Left ventricle myocardium inferior (tissue), 1 donor: ENCODE data around the gene NRG2. TPM values are rescaled to one million over a fixed set of nuclear protein-coding genes. Genes with fewer than 3 reads are reported as not detected.

Experiments
- DNase-seq: peaks from one replicate; pipeline ENCODE4 v3.0.0-alpha.2; 2020
- H3K27ac ChIP-seq: fragments of 200-600 bp; replicated peaks from 2 replicates; pipeline ENCODE4 v1.8.0; 2021
- H3K27me3 ChIP-seq: fragments of 200-600 bp; 2 replicates; pipeline ENCODE4 v1.8.0; 2021; ENCODE audit warnings: low read depth
- H3K36me3 ChIP-seq: fragments of 200-600 bp; 2 replicates; pipeline ENCODE4 v1.8.0; 2021
- H3K4me1 ChIP-seq: fragments of 200-600 bp; 2 replicates; pipeline ENCODE4 v1.8.0; 2021
- H3K4me3 ChIP-seq: fragments of 200-600 bp; 2 replicates; pipeline ENCODE4 v1.8.0; 2021; ENCODE audit warnings: mild to moderate bottlenecking, moderate library complexity
- H3K9me3 ChIP-seq: fragments of 200-600 bp; replicated peaks from 2 replicates; pipeline ENCODE4 v1.8.0; 2021
- CTCF ChIP-seq: fragments of 200-600 bp; IDR thresholded peaks from 2 replicates; pipeline ENCODE4 v1.8.0; 2021; ENCODE audit warnings: antibody characterized with exemption, mild to moderate bottlenecking, borderline replicate concordance
- intact Hi-C: fragments of 100-400 bp; cut with micrococcal nuclease; formaldehyde crosslinking; loops from one replicate; pipeline ENCODE4 v1.11.0; 2022
- total RNA-seq: library from RNA; stranded (reverse); fragmentation: NEBNext Ultra II Directional; extraction: Animal tissue kit (Norgen Biotek cat#: 25700); gene quantifications from one replicate; pipeline ENCODE4 v1.2.1, GENCODE V29; 2021
- donor health status: DM: no; HTN: yes; CAD: no; lungs with severe emphysema.

The NRG2 gene
- total RNA-seq, 1 donor from 2014 or later, result 3.1 TPM

DNA sequence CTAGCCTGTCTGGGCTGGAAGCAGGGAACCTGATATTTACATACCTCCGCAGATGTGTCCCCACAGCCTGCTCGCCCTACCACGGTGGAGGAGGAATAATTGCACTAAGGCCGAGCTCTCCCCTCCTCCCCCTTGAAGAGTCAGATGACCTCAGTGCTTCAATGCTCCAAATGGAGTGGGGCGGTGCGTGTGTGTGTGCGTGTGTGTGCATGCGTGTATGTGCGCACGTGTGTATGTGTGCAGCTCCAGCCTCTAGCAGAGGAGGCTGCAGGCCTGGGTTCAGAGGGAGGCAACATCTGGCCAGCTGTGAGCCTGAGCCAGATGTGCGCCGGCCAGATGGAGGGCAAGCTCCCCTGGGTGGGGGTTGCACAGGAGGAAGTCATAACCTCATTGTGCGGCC lies 90.5 kb downstream of the NRG2 start:
- TF ChIP-seq CTCF, result no peak
- H3K27ac ChIP-seq, result no peak overlapping the region
- no peaks in the 10 kb centered on the region for H3K27me3 ChIP-seq
- no peaks in the 10 kb centered on the region for H3K36me3 ChIP-seq
- no peak overlapping the region for H3K4me3 ChIP-seq
- H3K9me3 ChIP-seq, result no peaks in the 10 kb centered on the region
- DNase-seq, result no peak
- peaks cover 52% of the 10 kb centered on the region for H3K4me1 ChIP-seq
- intact Hi-C loops, result no loop called here

- intact Hi-C loops, result no loop called here
- peaks cover 52% of the 10 kb centered on the region for H3K4me1 ChIP-seq
Observed at GRCh38 chr5:139951983-139952382, 91.1 kb downstream of the NRG2 start.

DNA sequence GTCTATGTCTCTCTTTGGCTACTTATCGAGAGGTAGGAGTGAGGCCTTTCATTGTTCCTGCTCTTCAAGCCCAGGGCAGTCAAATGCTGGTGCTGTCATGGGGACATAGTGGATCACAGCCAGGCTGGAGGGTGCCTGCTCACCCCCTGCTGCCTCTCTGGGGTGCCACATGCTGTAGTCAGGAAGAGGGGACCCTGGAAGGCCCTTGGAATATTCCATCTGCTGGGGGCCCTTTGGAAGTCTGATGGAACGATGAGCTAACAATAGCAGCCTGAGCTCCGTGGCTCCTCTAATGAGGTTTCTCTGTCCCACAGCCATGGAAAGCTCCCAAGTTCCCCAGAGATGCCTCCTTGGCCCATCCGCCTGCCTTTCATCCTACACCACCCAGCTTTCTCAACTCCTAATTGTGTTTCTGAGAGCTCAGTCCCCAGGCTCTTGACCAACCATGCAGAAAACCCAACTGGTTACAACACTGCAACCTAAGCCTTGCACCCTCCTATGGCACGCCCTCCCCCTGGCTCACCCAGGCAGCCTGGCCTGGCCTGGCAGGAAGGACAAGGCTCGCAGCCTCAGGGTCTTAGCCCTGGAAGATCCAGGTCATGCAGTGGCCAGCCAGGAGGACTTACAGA lies 91.7 kb downstream of the NRG2 start:
- DNase-seq, result no peak
- TF ChIP-seq CTCF, result no peak
- no peak overlapping the region for H3K4me3 ChIP-seq
- H3K4me1 ChIP-seq, result peaks cover 52% of the 10 kb centered on the region
- intact Hi-C loops, result no loop called here
- H3K9me3 ChIP-seq, result no peaks in the 10 kb centered on the region
- no peaks in the 10 kb centered on the region for H3K27me3 ChIP-seq
- no peak overlapping the region for H3K27ac ChIP-seq
- H3K36me3 ChIP-seq, result no peaks in the 10 kb centered on the region

More at GRCh38 chr5:139951983-139952382, 91.1 kb downstream of the NRG2 start:
- H3K9me3 ChIP-seq, result no peaks in the 10 kb centered on the region
- H3K27me3 ChIP-seq, result no peaks in the 10 kb centered on the region
- DNase-seq, result no peak
- no peak for TF ChIP-seq CTCF
- H3K4me3 ChIP-seq, result no peak overlapping the region
- no peaks in the 10 kb centered on the region for H3K36me3 ChIP-seq
- H3K27ac ChIP-seq, result no peak overlapping the region

DNA sequence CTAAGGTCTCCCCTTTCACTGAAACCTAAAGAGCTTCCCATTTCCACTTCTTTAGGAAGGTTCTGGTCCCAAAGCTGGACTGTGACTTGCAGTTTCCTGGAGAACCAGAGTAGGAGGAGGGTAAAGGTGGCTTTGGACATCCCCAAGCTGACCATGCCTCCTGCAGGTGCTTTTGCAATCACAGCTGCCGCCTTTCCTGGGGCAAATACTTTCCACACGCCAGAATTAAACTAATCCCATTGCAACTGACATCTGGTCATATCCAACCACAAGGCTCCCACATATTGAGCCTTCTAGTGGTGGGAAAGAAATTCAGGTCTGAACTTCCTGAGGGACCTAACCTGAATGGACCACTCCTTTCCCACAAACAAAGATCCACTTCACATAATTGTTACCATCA lies 92.7 kb downstream of the NRG2 start:
- Histone ChIP-seq H3K27me3 (no peaks in the 10 kb centered on the region), H3K9me3 (no peaks in the 10 kb centered on the region), H3K36me3 (no peaks in the 10 kb centered on the region), H3K4me1 (peaks cover 52% of the 10 kb centered on the region), H3K4me3 (no peak overlapping the region), H3K27ac (no peak overlapping the region)
- no peak for DNase-seq
- TF ChIP-seq CTCF, result no peak
- intact Hi-C loops, result no loop called here

- no peak overlapping the region for H3K4me3 ChIP-seq
- peaks cover 52% of the 10 kb centered on the region for H3K4me1 ChIP-seq
- no peaks in the 10 kb centered on the region for H3K36me3 ChIP-seq
- DNase-seq, result peak; percentile 54
- no peak for TF ChIP-seq CTCF
- H3K27me3 ChIP-seq, result no peaks in the 10 kb centered on the region
- H3K27ac ChIP-seq, result peak overlapping the region; percentile 53
- intact Hi-C loops, result no loop called here
- H3K9me3 ChIP-seq, result no peaks in the 10 kb centered on the region
Observed at GRCh38 chr5:139949710-139950109, 93.4 kb downstream of the NRG2 start.

DNA sequence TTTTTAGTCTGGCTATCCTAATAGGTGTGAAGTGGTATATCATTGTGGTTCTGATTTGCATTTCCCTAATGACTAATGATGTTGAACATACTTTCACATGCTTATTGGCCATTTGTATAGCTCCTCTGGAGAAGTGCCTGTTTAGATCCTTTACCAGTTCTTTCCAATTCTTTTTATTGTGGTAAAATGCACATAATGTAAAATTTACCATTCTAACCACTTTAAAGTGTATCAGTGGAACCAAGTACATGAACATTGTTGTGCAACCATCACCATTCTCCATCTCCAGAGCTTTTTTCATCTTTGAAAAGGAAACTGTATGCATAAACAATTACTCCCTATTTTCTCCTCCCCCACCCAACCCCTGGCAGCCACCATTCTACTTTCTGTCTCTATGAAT lies 95.4 kb downstream of the NRG2 start:
- Histone ChIP-seq H3K27ac (no peak overlapping the region), H3K9me3 (peaks cover 9% of the 10 kb centered on the region), H3K4me1 (peaks cover 36% of the 10 kb centered on the region), H3K36me3 (no peaks in the 10 kb centered on the region), H3K4me3 (no peak overlapping the region), H3K27me3 (no peaks in the 10 kb centered on the region)
- no peak for TF ChIP-seq CTCF
- DNase-seq, result no peak
- intact Hi-C loops, result no loop called here
